KMS-11 (cell line): ENCODE measurements around the gene NOA1.
"Not testable (repeated sequence)": the region's sequence is repeated elsewhere in the genome, so short reads cannot be mapped to it uniquely, and the experiment has no call there.

ENCODE experiments used
- H2AFZ ChIP-seq: fragments of 200-600 bp; sonication (generic); 2 replicates; pipeline ENCODE4 v1.6.1; 2016; ENCODE audit warnings: antibody characterized with exemption, mixed run types, low read depth
- H3K27ac ChIP-seq: fragments of 200-600 bp; sonication (generic); 2 replicates; pipeline ENCODE4 v1.6.1; 2016; ENCODE audit warnings: mild to moderate bottlenecking, mixed run types
- H3K27me3 ChIP-seq: fragments of 200-600 bp; sonication (generic); 2 replicates; pipeline ENCODE4 v1.6.1; 2017; ENCODE audit warnings: mild to moderate bottlenecking, low read depth, mixed run types, moderate library complexity; ENCODE audit not compliant: insufficient read depth
- H3K36me3 ChIP-seq: fragments of 200-600 bp; sonication (generic); 2 replicates; pipeline ENCODE4 v1.6.1; 2017; ENCODE audit warnings: mild to moderate bottlenecking, mixed run types; ENCODE audit not compliant: insufficient read depth
- H3K4me1 ChIP-seq: fragments of 200-600 bp; sonication (generic); 2 replicates; pipeline ENCODE4 v1.6.1; 2016; ENCODE audit warnings: mild to moderate bottlenecking, low read depth, mixed run types; ENCODE audit not compliant: poor library complexity, severe bottlenecking
- H3K4me2 ChIP-seq: fragments of 200-600 bp; sonication (generic); 2 replicates; pipeline ENCODE4 v1.7.0; 2016; ENCODE audit warnings: mild to moderate bottlenecking, mixed run types
- H3K4me3 ChIP-seq: fragments of 200-600 bp; sonication (generic); IDR thresholded peaks from 2 replicates; pipeline ENCODE4 v1.6.1; 2017; ENCODE audit warnings: low read depth, low read length, mixed read lengths; ENCODE audit not compliant: insufficient read depth
- H3K79me2 ChIP-seq: fragments of 200-600 bp; sonication (generic); 2 replicates; pipeline ENCODE4 v1.6.1; 2016; ENCODE audit warnings: low read depth, mixed run types; ENCODE audit not compliant: insufficient read depth
- H3K9ac ChIP-seq: fragments of 200-600 bp; sonication (generic); 2 replicates; pipeline ENCODE4 v1.6.1; 2016; ENCODE audit warnings: mild to moderate bottlenecking, mixed run types
- H4K20me1 ChIP-seq: fragments of 200-600 bp; sonication (generic); 2 replicates; pipeline ENCODE4 v1.6.1; 2016; ENCODE audit warnings: mild to moderate bottlenecking, mixed run types; ENCODE audit not compliant: insufficient read depth
- CTCF ChIP-seq: fragments of 200-600 bp; sonication (generic); conservative IDR thresholded peaks from 2 replicates; pipeline ENCODE4 v1.6.1; 2017; ENCODE audit warnings: low read depth, mild to moderate bottlenecking, antibody characterized with exemption, low read length, moderate library complexity, mixed read lengths

Gene NOA1

GRCh38 chr4:56930638-56931037 is 46.8 kb downstream of the NOA1 start:
- Histone ChIP-seq H3K27ac (no peak overlapping the region), H3K4me1 (no peaks in the 10 kb centered on the region), H3K9ac (no peak overlapping the region), H3K36me3 (peaks cover 8% of the 10 kb centered on the region; the same call in 1 of the 2 replicates), H3K79me2 (no peaks in the 10 kb centered on the region), H3K4me2 (no peak overlapping the region), H4K20me1 (no peaks in the 10 kb centered on the region), H3K4me3 (no peak overlapping the region), H3K27me3 (no peaks in the 10 kb centered on the region), H2AFZ (no peak overlapping the region)
- no peak for TF ChIP-seq CTCF

- H3K36me3 ChIP-seq: peaks cover 8% of the 10 kb centered on the region; the same call in 1 of the 2 replicates
- no peak overlapping the region for H3K9ac ChIP-seq
- H3K4me1 ChIP-seq: no peaks in the 10 kb centered on the region
- H3K27ac ChIP-seq: no peak overlapping the region
- no peaks in the 10 kb centered on the region for H4K20me1 ChIP-seq
- H3K4me3 ChIP-seq: no peak overlapping the region
- H3K79me2 ChIP-seq: no peaks in the 10 kb centered on the region; the same call in 1 of the 2 replicates
- no peak overlapping the region for H3K4me2 ChIP-seq
- H3K27me3 ChIP-seq: no peaks in the 10 kb centered on the region
- TF ChIP-seq CTCF: no peak
- no peak overlapping the region for H2AFZ ChIP-seq
These were observed 50.2 kb downstream of the NOA1 start for GRCh38 chr4:56927196-56927595.

GRCh38 chr4:56914977-56915376 is 62.4 kb downstream of the NOA1 start:
- not testable (repeated sequence) for H2AFZ ChIP-seq, H3K27me3 ChIP-seq, H3K4me3 ChIP-seq, H3K9ac ChIP-seq, H4K20me1 ChIP-seq, H3K27ac ChIP-seq, H3K4me2 ChIP-seq, H3K36me3 ChIP-seq
- peaks cover 87% of the 10 kb centered on the region for H3K79me2 ChIP-seq
- peaks cover 50% of the 10 kb centered on the region for H3K4me1 ChIP-seq

- Histone ChIP-seq H3K36me3 (peaks cover 5% of the 10 kb centered on the region; the same call in 1 of the 2 replicates), H3K27me3 (no peaks in the 10 kb centered on the region), H3K4me1 (peaks cover 50% of the 10 kb centered on the region), H3K4me3 (no peak overlapping the region), H3K27ac (no peak overlapping the region), H3K4me2 (no peak overlapping the region), H4K20me1 (0 out of 2 replicates have a peak, but pooled peaks cover 5% of the 10 kb centered on the region), H2AFZ (no peak overlapping the region), H3K9ac (no peak overlapping the region), H3K79me2 (peaks cover 93% of the 10 kb centered on the region)
- no peak for TF ChIP-seq CTCF
These were observed 63.1 kb downstream of the NOA1 start for GRCh38 chr4:56914336-56914735.
